H1 (cell line): ENCODE results near the gene QSOX2. TPM values are rescaled to one million over a fixed set of nuclear protein-coding genes. Genes with fewer than 3 reads are reported as not detected.

Source experiments
- ASH2L ChIP-seq: fragments of 200-600, 300-600 bp; sonication (generic); IDR thresholded peaks from one replicate; pipeline ENCODE4 v1.7.1; 2017; ENCODE audit warnings: low read length
- ATF2 ChIP-seq: IDR thresholded peaks from 2 replicates; pipeline ENCODE4 v1.6.1; 2012; ENCODE audit warnings: low read length, inconsistent platforms
- BCL11A ChIP-seq, 2 experiments: IDR thresholded peaks; one replicate each; pipeline ENCODE4 v1.6.1; 2011; ENCODE audit warnings: low read depth in 2 of 2, low read length in 2 of 2, mild to moderate bottlenecking in 2 of 2
- EZH2 ChIP-seq: fragments of 200-600 bp; sonication (generic); IDR thresholded peaks from 2 replicates; pipeline ENCODE4 v1.7.1; 2012; ENCODE audit warnings: low read depth, mild to moderate bottlenecking, moderate library complexity, low read length, inconsistent platforms; ENCODE audit not compliant: severe bottlenecking
- HDAC2 ChIP-seq, 2 experiments: fragments of 300-600 bp in 1 of 2; sonication (generic) in 1 of 2; IDR thresholded peaks; 2 replicates each; pipeline ENCODE4 v1.6.1; 2011 to 2012; ENCODE audit warnings: low read depth in 2 of 2, low read length in 2 of 2, mild to moderate bottlenecking in 2 of 2, moderate library complexity in 2 of 2, borderline replicate concordance in 1 of 2, inconsistent platforms in 1 of 2
- MAFK ChIP-seq: IDR thresholded peaks from 2 replicates; pipeline ENCODE4 v1.6.1; 2012; ENCODE audit warnings: low read depth, mild to moderate bottlenecking, improper control_type of control experiment, low read length
- POLR2A ChIP-seq, 2 experiments: IDR thresholded peaks; 1 replicate in 1 of 2; 2 replicates in 1 of 2; pipeline ENCODE4 v1.6.1; 2011; ENCODE audit warnings: low read depth in 2 of 2, low read length in 2 of 2, mild to moderate bottlenecking in 2 of 2; ENCODE audit errors: control extremely low read depth in 1 of 2
- POLR2AphosphoS5 ChIP-seq: IDR thresholded peaks from 2 replicates; pipeline ENCODE4 v1.6.1; 2011; ENCODE audit warnings: low read depth, low read length
- RFX5 ChIP-seq: IDR thresholded peaks from 2 replicates; pipeline ENCODE4 v1.6.1; 2011; ENCODE audit warnings: low read depth, low read length, improper control_type of control experiment, borderline replicate concordance
- RNF2 ChIP-seq: fragments of 200-900, 300-1000 bp; sonication (generic); IDR thresholded peaks from 2 replicates; pipeline ENCODE4 v1.7.1; 2016; ENCODE audit warnings: borderline replicate concordance, low read depth, mild to moderate bottlenecking, antibody characterized with exemption, low read length; ENCODE audit not compliant: poor library complexity, severe bottlenecking; ENCODE audit errors: missing control alignments
- SP4 ChIP-seq: IDR thresholded peaks from 2 replicates; pipeline ENCODE4 v1.6.1; 2012; ENCODE audit warnings: low read length, inconsistent platforms
- TCF12 ChIP-seq: IDR thresholded peaks from 2 replicates; pipeline ENCODE4 v1.6.1; 2011; ENCODE audit warnings: low read depth, mild to moderate bottlenecking, low read length
- USF2 ChIP-seq: IDR thresholded peaks from 2 replicates; pipeline ENCODE4 v1.6.1; 2011; ENCODE audit warnings: low read length, improper control_type of control experiment
- ZNF274 ChIP-seq: IDR thresholded peaks from 2 replicates; pipeline ENCODE4 v1.7.0; 2012; ENCODE audit warnings: low read length, borderline replicate concordance; ENCODE audit errors: extremely low read depth
- polyA plus RNA-seq, 7 experiments: library from polyadenylated mRNA; depleted of rRNA in 3 of 7; stranded (reverse) in 5 of 7; unstranded in 2 of 7; fragments of >200 nt in 5 of 7; fragments of 200-250 nt in 2 of 7; gene quantifications; 1 replicate in 5 of 7; 2 replicates in 1 of 7; 4 replicates in 1 of 7; pipeline versions ENCODE4 v1.2.1 to v1.2.3, GENCODE V29; 2011 to 2013; ENCODE audit warnings: missing spikeins in 2 of 7, mixed read lengths in 2 of 7
- total RNA-seq: library from RNA; stranded (reverse); fragmentation: NEBNext Ultra II Directional; extraction: Animal tissue kit (Norgen Biotek cat#: 25700); gene quantifications from 2 replicates; pipeline ENCODE4 v1.2.1, GENCODE V29; 2021

Gene QSOX2
- total and polyA plus RNA-seq, 2 of the 8 experiments (the other 6 are each of a cell fraction or from before 2014, with no cell fraction given) = 18.0 to 28.6 TPM

- TF ChIP-seq MAFK = no peak
- TF ChIP-seq SP4 = no peak
- peak in 1 of 2 experiments; percentile 41; a peak in 1 of 3 replicates for TF ChIP-seq POLR2A (IDR thresholded peaks at IDR 0.05; ENCODE audit: control extremely low read depth in 1 of 2, low read depth in 2 of 2, low read length in 2 of 2)
- no peak for TF ChIP-seq BCL11A (IDR thresholded peaks at IDR 0.05; ENCODE audit: low read depth in 2 of 2, low read length in 2 of 2)
- no peak for TF ChIP-seq RFX5
- TF ChIP-seq ZNF274 = no peak
- no peak for TF ChIP-seq ASH2L
- TF ChIP-seq USF2 = peak; percentile 83
- TF ChIP-seq POLR2AphosphoS5 = 0 out of 2 replicates have a peak, but pooled peaks have one; percentile 26
- TF ChIP-seq EZH2 = no peak
- no peak for TF ChIP-seq ATF2
- peak in 1 of 2 experiments; percentile 91; a peak in 1 of 4 replicates for TF ChIP-seq HDAC2 (IDR thresholded peaks at IDR 0.05; ENCODE audit: borderline replicate concordance in 1 of 2, low read depth in 2 of 2, low read length in 2 of 2)
- no peak for TF ChIP-seq RNF2
- no peak for TF ChIP-seq TCF12
Measured at GRCh38 chr9:136245219-136246150, at the start of gene QSOX2 (continued).
